Loucy (cell line): ENCODE data around the gene DMPK.

Experiments
- EZH2phosphoT487 ChIP-seq: fragments of 200-600 bp; IDR thresholded peaks from 2 replicates; pipeline ENCODE4 v1.6.1; 2018; ENCODE audit warnings: antibody characterized with exemption, mild to moderate bottlenecking, moderate library complexity, borderline replicate concordance
- TF ChIP-seq, protein P1 (sequence below): fragments of 200-600 bp; sonication (generic); conservative IDR thresholded peaks from 2 replicates; pipeline ENCODE4 v1.5.1; 2014; ENCODE audit warnings: mild to moderate bottlenecking, antibody characterized with exemption, low read length

DNA sequence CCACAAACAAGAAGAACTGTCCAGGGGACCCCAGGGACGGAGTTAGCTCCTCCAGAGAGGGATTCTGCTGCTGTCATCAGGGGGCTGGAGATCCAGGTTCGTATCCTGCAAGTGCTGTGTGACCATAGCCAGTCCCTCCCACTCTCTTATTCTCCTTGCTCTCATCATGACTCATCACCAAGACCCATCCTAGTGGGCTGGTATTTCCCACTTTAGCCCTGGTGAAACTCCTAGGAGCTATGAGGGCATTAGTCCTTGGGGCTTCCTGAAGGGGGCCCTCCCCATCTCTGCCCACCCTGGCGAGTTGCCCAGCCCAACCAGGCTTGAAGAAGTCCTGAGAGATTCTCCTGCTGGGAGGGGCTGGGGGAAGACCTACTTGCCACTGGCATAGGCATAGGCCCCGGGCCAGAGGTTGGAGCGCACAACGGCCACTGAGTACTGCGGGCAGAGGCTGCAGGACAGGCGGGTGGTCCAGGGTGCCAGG, 17.8 kb upstream of the DMPK start:
- TF ChIP-seq, protein P1, sequence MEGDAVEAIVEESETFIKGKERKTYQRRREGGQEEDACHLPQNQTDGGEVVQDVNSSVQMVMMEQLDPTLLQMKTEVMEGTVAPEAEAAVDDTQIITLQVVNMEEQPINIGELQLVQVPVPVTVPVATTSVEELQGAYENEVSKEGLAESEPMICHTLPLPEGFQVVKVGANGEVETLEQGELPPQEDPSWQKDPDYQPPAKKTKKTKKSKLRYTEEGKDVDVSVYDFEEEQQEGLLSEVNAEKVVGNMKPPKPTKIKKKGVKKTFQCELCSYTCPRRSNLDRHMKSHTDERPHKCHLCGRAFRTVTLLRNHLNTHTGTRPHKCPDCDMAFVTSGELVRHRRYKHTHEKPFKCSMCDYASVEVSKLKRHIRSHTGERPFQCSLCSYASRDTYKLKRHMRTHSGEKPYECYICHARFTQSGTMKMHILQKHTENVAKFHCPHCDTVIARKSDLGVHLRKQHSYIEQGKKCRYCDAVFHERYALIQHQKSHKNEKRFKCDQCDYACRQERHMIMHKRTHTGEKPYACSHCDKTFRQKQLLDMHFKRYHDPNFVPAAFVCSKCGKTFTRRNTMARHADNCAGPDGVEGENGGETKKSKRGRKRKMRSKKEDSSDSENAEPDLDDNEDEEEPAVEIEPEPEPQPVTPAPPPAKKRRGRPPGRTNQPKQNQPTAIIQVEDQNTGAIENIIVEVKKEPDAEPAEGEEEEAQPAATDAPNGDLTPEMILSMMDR, result no peak
- no peak for TF ChIP-seq EZH2phosphoT487
